ENCODE results near the gene KAT6B. TPM values are rescaled to one million over a fixed set of nuclear protein-coding genes. Genes with fewer than 3 reads are reported as not detected.

KAT6B gene
- total RNA-seq, 1 donor from 2014 or later: 21.7 TPM

GRCh38 chr10:74825371-74826141, 844 bp upstream of the KAT6B start:
- H3K79me2 ChIP-seq (ENCODE audit: insufficient read depth, low read length): peaks cover 28% of the 10 kb centered on the region
- no peak for TF ChIP-seq CTCF (IDR thresholded peaks at IDR 0.05; ENCODE audit: insufficient read depth, low read depth, low read length)
- no peak for TF ChIP-seq EZH2 (IDR thresholded peaks at IDR 0.05; ENCODE audit: insufficient read depth, low read length)
- peak overlapping the region; percentile 85 for H3K4me3 ChIP-seq (ENCODE audit: insufficient read depth, low read depth, low read length)
- peak overlapping the region; percentile 93 for H3K4me3 Mint-ChIP-seq (ENCODE audit: unreplicated experiment)
- DNase-seq (ENCODE audit: low read depth) (no peak), FAIRE-seq (no peak)
- H3K4me1 Mint-ChIP-seq (ENCODE audit: low read depth, unreplicated experiment): peaks cover 6% of the 10 kb centered on the region
- no peaks in the 10 kb centered on the region for H3K27me3 Mint-ChIP-seq (ENCODE audit: low read depth, unreplicated experiment)
- peak overlapping the region; percentile 99 for H2AFZ ChIP-seq (ENCODE audit: low read depth, low read length)
- no peaks in the 10 kb centered on the region for H3K36me3 ChIP-seq (ENCODE audit: insufficient read depth, low read length)
- H3K9ac ChIP-seq (ENCODE audit: low read length): peak overlapping the region; percentile 81
- H3K9me3 ChIP-seq (ENCODE audit: insufficient read depth, low read depth, low read length): no peaks in the 10 kb centered on the region
- H3K4me1 ChIP-seq (ENCODE audit: insufficient read depth, low read length): peaks cover 14% of the 10 kb centered on the region
- H3K27ac ChIP-seq (ENCODE audit: low read depth, low read length): peak overlapping the region; percentile 47
- no peak overlapping the region for H3K27ac Mint-ChIP-seq (ENCODE audit: unreplicated experiment)
- peak overlapping the region; percentile 99 for H3K4me2 ChIP-seq (ENCODE audit: low read length)
- no peaks in the 10 kb centered on the region for H3K27me3 ChIP-seq (ENCODE audit: insufficient read depth, low read length)
- H4K20me1 ChIP-seq (ENCODE audit: insufficient read depth, low read length): peaks cover 26% of the 10 kb centered on the region
- H3K9me3 Mint-ChIP-seq (ENCODE audit: unreplicated experiment): no peaks in the 10 kb centered on the region
- H3K36me3 Mint-ChIP-seq (ENCODE audit: low read depth, unreplicated experiment): no peaks in the 10 kb centered on the region

GRCh38 chr10:74827045-74827441, 643 bp downstream of the KAT6B start:
- Histone ChIP-seq H3K27ac (ENCODE audit: low read depth, low read length) (no peak overlapping the region), H3K79me2 (ENCODE audit: insufficient read depth, low read length) (peaks cover 41% of the 10 kb centered on the region), H2AFZ (ENCODE audit: low read depth, low read length) (peak overlapping the region; percentile 43), H3K9ac (ENCODE audit: low read length) (peak overlapping the region; percentile 70), H3K9me3 (ENCODE audit: insufficient read depth, low read depth, low read length) (no peaks in the 10 kb centered on the region), H3K4me3 (ENCODE audit: insufficient read depth, low read depth, low read length) (peak overlapping the region; percentile 67), H3K4me1 (ENCODE audit: insufficient read depth, low read length) (peaks cover 11% of the 10 kb centered on the region), H3K4me2 (ENCODE audit: low read length) (peak overlapping the region; percentile 94), H4K20me1 (ENCODE audit: insufficient read depth, low read length) (peaks cover 39% of the 10 kb centered on the region), H3K36me3 (ENCODE audit: insufficient read depth, low read length) (no peaks in the 10 kb centered on the region), H3K27me3 (ENCODE audit: insufficient read depth, low read length) (no peaks in the 10 kb centered on the region)
- Mint-ChIP-seq H3K27ac (ENCODE audit: unreplicated experiment) (no peak overlapping the region), H3K27me3 (ENCODE audit: low read depth, unreplicated experiment) (no peaks in the 10 kb centered on the region), H3K9me3 (ENCODE audit: unreplicated experiment) (no peaks in the 10 kb centered on the region), H3K4me3 (ENCODE audit: unreplicated experiment) (peak overlapping the region; percentile 83), H3K36me3 (ENCODE audit: low read depth, unreplicated experiment) (no peaks in the 10 kb centered on the region), H3K4me1 (ENCODE audit: low read depth, unreplicated experiment) (peaks cover 6% of the 10 kb centered on the region)
- no peak for TF ChIP-seq CTCF (IDR thresholded peaks at IDR 0.05; ENCODE audit: insufficient read depth, low read depth, low read length)
- no peak for TF ChIP-seq EZH2 (IDR thresholded peaks at IDR 0.05; ENCODE audit: insufficient read depth, low read length)
- FAIRE-seq: no peak
- DNase-seq (ENCODE audit: low read depth): no peak

GRCh38 chr10:74827694-74828093, 1.3 kb downstream of the KAT6B start:
- H4K20me1 ChIP-seq (ENCODE audit: insufficient read depth, low read length): peaks cover 39% of the 10 kb centered on the region
- no peak overlapping the region for H3K9ac ChIP-seq (ENCODE audit: low read length)
- H3K4me2 ChIP-seq (ENCODE audit: low read length): peak overlapping the region; percentile 94
- peaks cover 4% of the 10 kb centered on the region for H3K4me1 ChIP-seq (ENCODE audit: insufficient read depth, low read length)
- no peaks in the 10 kb centered on the region for H3K27me3 Mint-ChIP-seq (ENCODE audit: low read depth, unreplicated experiment)
- H3K9me3 ChIP-seq (ENCODE audit: insufficient read depth, low read depth, low read length): no peaks in the 10 kb centered on the region
- H3K79me2 ChIP-seq (ENCODE audit: insufficient read depth, low read length): peaks cover 44% of the 10 kb centered on the region
- FAIRE-seq (no peak), DNase-seq (ENCODE audit: low read depth) (no peak)
- H3K27ac Mint-ChIP-seq (ENCODE audit: unreplicated experiment): peak overlapping the region; percentile 22
- no peak overlapping the region for H2AFZ ChIP-seq (ENCODE audit: low read depth, low read length)
- H3K36me3 ChIP-seq (ENCODE audit: insufficient read depth, low read length): no peaks in the 10 kb centered on the region
- no peak overlapping the region for H3K27ac ChIP-seq (ENCODE audit: low read depth, low read length)
- H3K9me3 Mint-ChIP-seq (ENCODE audit: unreplicated experiment): no peaks in the 10 kb centered on the region
- TF ChIP-seq EZH2 (IDR thresholded peaks at IDR 0.05; ENCODE audit: insufficient read depth, low read length): no peak
- no peak for TF ChIP-seq CTCF (IDR thresholded peaks at IDR 0.05; ENCODE audit: insufficient read depth, low read depth, low read length)
- peak overlapping the region; percentile 83 for H3K4me3 Mint-ChIP-seq (ENCODE audit: unreplicated experiment)
- H3K4me1 Mint-ChIP-seq (ENCODE audit: low read depth, unreplicated experiment): peaks cover 3% of the 10 kb centered on the region
- H3K27me3 ChIP-seq (ENCODE audit: insufficient read depth, low read length): no peaks in the 10 kb centered on the region
- H3K4me3 ChIP-seq (ENCODE audit: insufficient read depth, low read depth, low read length): peak overlapping the region; percentile 67
- no peaks in the 10 kb centered on the region for H3K36me3 Mint-ChIP-seq (ENCODE audit: low read depth, unreplicated experiment)

All from astrocyte (in vitro differentiated cells and primary cell).